ENCODE measurements around the gene COX19. TPM values are rescaled to one million over a fixed set of nuclear protein-coding genes. Genes with fewer than 3 reads are reported as not detected.

COX19 gene
- total and polyA plus RNA-seq, 4 donors, result 5.6 to 17.0 (median 8.0) TPM

DNA sequence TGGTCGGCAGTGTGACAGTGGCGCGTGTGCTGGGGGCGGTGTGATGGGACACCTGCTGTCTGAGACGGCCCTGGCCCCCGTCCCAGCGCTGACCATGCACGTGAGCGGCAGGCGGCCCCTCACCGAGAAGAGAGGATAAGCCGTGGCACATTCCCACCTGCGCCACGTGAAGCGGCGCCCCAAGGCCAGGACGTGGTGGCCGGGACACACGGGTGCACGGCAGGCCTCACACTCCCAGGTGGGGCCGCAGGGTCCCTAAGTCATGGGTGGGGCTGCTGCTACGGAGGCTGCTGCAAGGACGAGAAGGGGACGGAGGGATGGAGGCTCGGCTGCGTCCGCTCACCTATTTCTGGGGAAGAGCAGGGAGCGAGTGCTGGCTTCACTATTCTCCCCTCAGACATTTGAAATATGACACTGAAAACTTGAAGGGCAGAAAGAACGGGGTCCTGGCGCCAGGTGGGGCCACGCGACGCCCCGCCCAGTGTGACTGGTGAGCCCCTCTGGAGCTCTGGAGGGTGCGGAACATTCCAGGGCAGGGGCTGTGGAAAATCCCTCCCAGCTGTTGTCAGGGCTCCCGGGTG is 15.1 kb upstream of the COX19 start:
- H3K4me1 ChIP-seq (ENCODE audit: control insufficient read depth in 5 of 5, insufficient read depth in 5 of 5, low read length in 5 of 5), result peaks cover 0 to 23% (median 2%) of the 10 kb centered on the region in 5 donors
- H3K9ac ChIP-seq (ENCODE audit: insufficient read depth in 1 of 2, low read length in 2 of 2), result no peak overlapping the region
- H3K27ac ChIP-seq (ENCODE audit: low read depth in 1 of 2, low read length in 1 of 2), result no peak overlapping the region
- DNase-seq, result no peak
- H3K4me3 ChIP-seq, result no peak overlapping the region
- H3K27me3 ChIP-seq (ENCODE audit: control insufficient read depth in 3 of 3, insufficient read depth in 3 of 3, low read length in 2 of 3), result no peaks in the 10 kb centered on the region
- H3K36me3 ChIP-seq (ENCODE audit: control insufficient read depth in 4 of 4, insufficient read depth in 4 of 4, low read length in 4 of 4), result peaks cover 0 to 2% (median 0%) of the 10 kb centered on the region in 4 donors
- ATAC-seq (ENCODE audit: insufficient read depth, low FRiP score), result no peak
- WGBS, 2 donors, result 76 to 88% methylated on average over 33 to 36 of the region's 36 CpGs
- TF ChIP-seq, protein P1, sequence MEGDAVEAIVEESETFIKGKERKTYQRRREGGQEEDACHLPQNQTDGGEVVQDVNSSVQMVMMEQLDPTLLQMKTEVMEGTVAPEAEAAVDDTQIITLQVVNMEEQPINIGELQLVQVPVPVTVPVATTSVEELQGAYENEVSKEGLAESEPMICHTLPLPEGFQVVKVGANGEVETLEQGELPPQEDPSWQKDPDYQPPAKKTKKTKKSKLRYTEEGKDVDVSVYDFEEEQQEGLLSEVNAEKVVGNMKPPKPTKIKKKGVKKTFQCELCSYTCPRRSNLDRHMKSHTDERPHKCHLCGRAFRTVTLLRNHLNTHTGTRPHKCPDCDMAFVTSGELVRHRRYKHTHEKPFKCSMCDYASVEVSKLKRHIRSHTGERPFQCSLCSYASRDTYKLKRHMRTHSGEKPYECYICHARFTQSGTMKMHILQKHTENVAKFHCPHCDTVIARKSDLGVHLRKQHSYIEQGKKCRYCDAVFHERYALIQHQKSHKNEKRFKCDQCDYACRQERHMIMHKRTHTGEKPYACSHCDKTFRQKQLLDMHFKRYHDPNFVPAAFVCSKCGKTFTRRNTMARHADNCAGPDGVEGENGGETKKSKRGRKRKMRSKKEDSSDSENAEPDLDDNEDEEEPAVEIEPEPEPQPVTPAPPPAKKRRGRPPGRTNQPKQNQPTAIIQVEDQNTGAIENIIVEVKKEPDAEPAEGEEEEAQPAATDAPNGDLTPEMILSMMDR (IDR thresholded peaks at IDR 0.05; ENCODE audit: control extremely low read depth, extremely low read depth), result no peak
- H3K9me3 ChIP-seq (ENCODE audit: control insufficient read depth in 4 of 4, insufficient read depth in 3 of 4, low read length in 3 of 4), result no peaks in the 10 kb centered on the region

DNA sequence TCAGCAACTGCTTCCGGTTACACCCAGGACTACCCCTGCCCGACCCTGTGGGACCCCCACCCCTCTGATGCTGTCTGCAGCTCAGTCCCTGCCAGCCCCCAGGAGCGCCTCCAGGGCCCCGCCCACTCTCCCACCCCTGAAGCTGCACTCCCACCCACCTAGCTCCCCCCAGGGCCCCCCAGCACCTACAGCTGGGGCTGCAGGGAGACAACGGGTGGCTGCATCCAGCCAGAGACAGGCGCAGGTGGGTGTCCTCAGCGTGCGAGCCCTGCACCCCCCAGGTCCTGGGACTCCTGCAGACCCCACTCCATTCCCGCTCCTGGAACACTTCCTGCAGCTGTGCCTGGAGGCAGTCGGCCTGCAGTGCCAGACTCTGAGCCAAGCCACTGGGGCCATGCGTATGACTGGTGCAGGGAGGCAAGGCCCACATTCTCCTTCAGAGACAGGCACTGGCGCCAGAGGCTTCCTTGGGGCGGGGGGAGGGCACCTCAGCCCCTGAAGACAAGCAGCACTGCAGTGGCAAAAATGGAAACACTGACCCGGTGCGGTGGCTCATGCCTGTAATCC is 13.7 kb upstream of the COX19 start:
- Histone ChIP-seq H3K27me3 (ENCODE audit: control insufficient read depth in 3 of 3, insufficient read depth in 3 of 3, low read length in 2 of 3) (no peaks in the 10 kb centered on the region), H3K9ac (ENCODE audit: insufficient read depth in 1 of 2, low read length in 2 of 2) (no peak overlapping the region), H3K4me1 (ENCODE audit: control insufficient read depth in 5 of 5, insufficient read depth in 5 of 5, low read length in 5 of 5) (peaks cover 0 to 23% (median 2%) of the 10 kb centered on the region in 5 donors), H3K9me3 (ENCODE audit: control insufficient read depth in 4 of 4, insufficient read depth in 3 of 4, low read length in 3 of 4) (no peaks in the 10 kb centered on the region), H3K4me3 (no peak overlapping the region), H3K36me3 (ENCODE audit: control insufficient read depth in 4 of 4, insufficient read depth in 4 of 4, low read length in 4 of 4) (no peaks in the 10 kb centered on the region), H3K27ac (ENCODE audit: low read depth in 1 of 2, low read length in 1 of 2) (no peak overlapping the region)
- no peak for DNase-seq
- no peak for ATAC-seq (ENCODE audit: insufficient read depth, low FRiP score)
- TF ChIP-seq, protein P1 (IDR thresholded peaks at IDR 0.05; ENCODE audit: control extremely low read depth, extremely low read depth), result no peak
- 68 to 71% methylated on average over 15 of the region's 15 CpGs for WGBS, 2 donors

DNA sequence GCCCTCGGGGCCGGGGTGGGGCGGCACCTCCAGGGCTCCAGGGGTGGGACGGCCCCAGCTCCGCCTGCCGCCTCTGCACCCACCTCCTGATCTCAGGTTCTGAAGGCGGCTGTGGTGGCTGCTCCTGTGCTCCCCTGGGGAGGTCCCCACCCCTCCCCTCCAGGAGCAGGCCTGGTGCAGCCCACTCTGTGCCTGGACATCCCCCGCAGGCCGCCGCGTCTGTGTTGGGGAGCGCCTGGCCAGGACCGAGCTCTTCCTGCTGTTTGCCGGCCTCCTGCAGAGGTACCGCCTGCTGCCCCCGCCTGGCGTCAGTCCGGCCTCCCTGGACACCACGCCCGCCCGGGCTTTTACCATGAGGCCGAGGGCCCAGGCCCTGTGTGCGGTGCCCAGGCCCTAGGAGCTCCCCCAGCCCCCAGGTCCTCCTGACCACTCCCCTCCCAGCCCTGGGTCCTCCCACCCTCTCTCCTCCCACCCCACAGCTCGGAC is 13.1 kb upstream of the COX19 start:
- Histone ChIP-seq H3K27me3 (ENCODE audit: control insufficient read depth in 3 of 3, insufficient read depth in 3 of 3, low read length in 2 of 3) (no peaks in the 10 kb centered on the region), H3K4me3 (no peak overlapping the region), H3K27ac (ENCODE audit: low read depth in 1 of 2, low read length in 1 of 2) (no peak overlapping the region), H3K36me3 (ENCODE audit: control insufficient read depth in 4 of 4, insufficient read depth in 4 of 4, low read length in 4 of 4) (no peaks in the 10 kb centered on the region), H3K9ac (ENCODE audit: insufficient read depth in 1 of 2, low read length in 2 of 2) (no peak overlapping the region), H3K9me3 (ENCODE audit: control insufficient read depth in 4 of 4, insufficient read depth in 3 of 4, low read length in 3 of 4) (no peaks in the 10 kb centered on the region), H3K4me1 (ENCODE audit: control insufficient read depth in 5 of 5, insufficient read depth in 5 of 5, low read length in 5 of 5) (peaks cover 0 to 20% (median under 1%) of the 10 kb centered on the region in 5 donors)
- TF ChIP-seq, protein P1 (IDR thresholded peaks at IDR 0.05; ENCODE audit: control extremely low read depth, extremely low read depth), result no peak
- WGBS, 2 donors, result 13 to 26% methylated on average over 16 to 24 of the region's 24 CpGs
- no peak for ATAC-seq (ENCODE audit: insufficient read depth, low FRiP score)
- no peak for DNase-seq

Measured in lung (tissue), 12 donors.